Uterus (tissue), 2 donors: Measurements from ENCODE around the gene FOXK1.

Experiments
- POLR2A ChIP-seq, 2 donors: fragments of 450-650 bp; IDR thresholded peaks; one replicate each; pipeline ENCODE4 v1.6.1; 2016; ENCODE audit warnings: antibody characterized with exemption in 2 of 2, mild to moderate bottlenecking in 1 of 2, moderate library complexity in 1 of 2
- TF ChIP-seq, protein P1 (sequence below), 4 experiments: fragments of 200-600 bp in 2 of 4; fragments of 450-650 bp in 2 of 4; sonication (generic) in 2 of 4; IDR thresholded peaks; one replicate each; pipeline ENCODE4 v1.5.1; 2016 to 2019; ENCODE audit warnings: antibody characterized with exemption in 4 of 4, mild to moderate bottlenecking in 2 of 4, moderate library complexity in 1 of 4

GRCh38 chr7:4806983-4807597, 125.0 kb downstream of the FOXK1 start:
- TF ChIP-seq, protein P1, sequence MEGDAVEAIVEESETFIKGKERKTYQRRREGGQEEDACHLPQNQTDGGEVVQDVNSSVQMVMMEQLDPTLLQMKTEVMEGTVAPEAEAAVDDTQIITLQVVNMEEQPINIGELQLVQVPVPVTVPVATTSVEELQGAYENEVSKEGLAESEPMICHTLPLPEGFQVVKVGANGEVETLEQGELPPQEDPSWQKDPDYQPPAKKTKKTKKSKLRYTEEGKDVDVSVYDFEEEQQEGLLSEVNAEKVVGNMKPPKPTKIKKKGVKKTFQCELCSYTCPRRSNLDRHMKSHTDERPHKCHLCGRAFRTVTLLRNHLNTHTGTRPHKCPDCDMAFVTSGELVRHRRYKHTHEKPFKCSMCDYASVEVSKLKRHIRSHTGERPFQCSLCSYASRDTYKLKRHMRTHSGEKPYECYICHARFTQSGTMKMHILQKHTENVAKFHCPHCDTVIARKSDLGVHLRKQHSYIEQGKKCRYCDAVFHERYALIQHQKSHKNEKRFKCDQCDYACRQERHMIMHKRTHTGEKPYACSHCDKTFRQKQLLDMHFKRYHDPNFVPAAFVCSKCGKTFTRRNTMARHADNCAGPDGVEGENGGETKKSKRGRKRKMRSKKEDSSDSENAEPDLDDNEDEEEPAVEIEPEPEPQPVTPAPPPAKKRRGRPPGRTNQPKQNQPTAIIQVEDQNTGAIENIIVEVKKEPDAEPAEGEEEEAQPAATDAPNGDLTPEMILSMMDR (IDR thresholded peaks at IDR 0.05): no peak
- TF ChIP-seq POLR2A (IDR thresholded peaks at IDR 0.05): no peak
